ENCODE data around the gene ZBTB26. TPM values are rescaled to one million over a fixed set of nuclear protein-coding genes. Genes with fewer than 3 reads are reported as not detected.

The ZBTB26 gene
- total RNA-seq, 4 donors from 2014 or later, result 1.7 to 6.5 (median 2.9) TPM

DNA sequence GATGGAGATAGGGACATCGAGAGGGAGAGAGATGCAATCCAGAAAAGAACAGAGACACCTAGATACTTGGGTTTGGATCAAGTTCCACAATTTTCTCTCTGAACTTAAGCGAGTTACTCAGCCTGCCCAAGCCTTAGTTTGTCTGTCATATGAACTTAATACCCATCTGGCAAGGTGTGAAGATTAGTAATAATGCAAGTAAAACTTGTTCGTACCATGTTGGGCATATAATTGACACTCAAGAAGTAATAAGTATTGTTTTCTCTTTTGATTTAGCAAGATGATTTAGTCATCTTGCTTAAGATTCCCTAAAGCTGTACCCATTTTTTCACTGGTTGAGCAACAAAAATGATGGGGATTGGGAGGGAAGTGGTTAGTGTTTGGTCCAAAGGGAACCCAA is 17.0 kb upstream of the ZBTB26 start:
- H3K27ac ChIP-seq, result peak overlapping the region; percentile 27 to 71 (median 52)

DNA sequence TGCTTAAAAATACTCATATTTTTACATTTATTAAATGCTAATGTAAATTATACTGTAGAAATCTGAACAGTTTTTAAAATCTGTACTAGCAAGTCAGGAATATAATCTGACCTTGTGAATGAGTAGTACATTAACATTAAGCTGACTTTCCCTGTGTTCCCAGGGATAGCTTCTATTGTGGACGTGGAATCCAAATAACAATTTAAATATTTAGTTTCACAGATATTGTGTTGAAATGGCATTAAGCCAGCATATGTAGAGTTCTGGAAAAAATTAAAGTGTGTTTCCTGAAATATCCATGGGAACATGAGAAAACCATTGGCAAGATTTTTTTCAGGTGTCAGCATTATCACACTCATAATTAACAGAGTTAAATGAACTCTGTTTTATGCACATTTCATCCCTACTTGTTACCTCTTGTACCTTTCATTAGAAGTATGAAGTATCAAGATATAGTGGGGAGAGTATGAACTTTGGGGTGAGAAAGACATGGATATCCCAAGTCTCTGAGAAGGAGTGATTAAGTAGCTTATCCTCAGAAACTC is 15.2 kb upstream of the ZBTB26 start:
- H3K27ac ChIP-seq, result peak overlapping the region in 2 of 4 donors; percentile 52 to 69
- no peaks in the 10 kb centered on the region for H3K27me3 ChIP-seq
- intact Hi-C loops (cut with DNase I), result no loop called here
- TF ChIP-seq, protein P1, sequence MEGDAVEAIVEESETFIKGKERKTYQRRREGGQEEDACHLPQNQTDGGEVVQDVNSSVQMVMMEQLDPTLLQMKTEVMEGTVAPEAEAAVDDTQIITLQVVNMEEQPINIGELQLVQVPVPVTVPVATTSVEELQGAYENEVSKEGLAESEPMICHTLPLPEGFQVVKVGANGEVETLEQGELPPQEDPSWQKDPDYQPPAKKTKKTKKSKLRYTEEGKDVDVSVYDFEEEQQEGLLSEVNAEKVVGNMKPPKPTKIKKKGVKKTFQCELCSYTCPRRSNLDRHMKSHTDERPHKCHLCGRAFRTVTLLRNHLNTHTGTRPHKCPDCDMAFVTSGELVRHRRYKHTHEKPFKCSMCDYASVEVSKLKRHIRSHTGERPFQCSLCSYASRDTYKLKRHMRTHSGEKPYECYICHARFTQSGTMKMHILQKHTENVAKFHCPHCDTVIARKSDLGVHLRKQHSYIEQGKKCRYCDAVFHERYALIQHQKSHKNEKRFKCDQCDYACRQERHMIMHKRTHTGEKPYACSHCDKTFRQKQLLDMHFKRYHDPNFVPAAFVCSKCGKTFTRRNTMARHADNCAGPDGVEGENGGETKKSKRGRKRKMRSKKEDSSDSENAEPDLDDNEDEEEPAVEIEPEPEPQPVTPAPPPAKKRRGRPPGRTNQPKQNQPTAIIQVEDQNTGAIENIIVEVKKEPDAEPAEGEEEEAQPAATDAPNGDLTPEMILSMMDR (IDR thresholded peaks at IDR 0.05), result no peak
- no peak for TF ChIP-seq POLR2A (IDR thresholded peaks at IDR 0.05)
- 35 to 64% methylated on average over 1 of the region's 1 CpG for WGBS, 2 donors
- no peak overlapping the region for H3K4me3 ChIP-seq
- H3K36me3 ChIP-seq, result peaks cover 0 to 6% (median 0%) of the 10 kb centered on the region in 3 donors
- DNase-seq, result no peak
- H3K4me1 ChIP-seq, result peaks cover 9 to 96% (median 47%) of the 10 kb centered on the region in 3 donors
- H3K9me3 ChIP-seq, result no peaks in the 10 kb centered on the region

More for the DNA sequence above, 17.0 kb upstream of the ZBTB26 start:
- Histone ChIP-seq H3K36me3 (peaks cover 0 to 6% (median 0%) of the 10 kb centered on the region in 3 donors), H3K9me3 (no peaks in the 10 kb centered on the region), H3K4me3 (peak overlapping the region in 1 of 4 donors; percentile 29), H3K4me1 (peaks cover 3 to 82% (median 32%) of the 10 kb centered on the region in 3 donors), H3K27me3 (no peaks in the 10 kb centered on the region)
- intact Hi-C loops (cut with DNase I), result no loop called here
- WGBS, 2 donors, result 17 to 52% methylated on average over 3 of the region's 3 CpGs
- DNase-seq, result no peak
- TF ChIP-seq POLR2A (IDR thresholded peaks at IDR 0.05), result no peak
- TF ChIP-seq, protein P1 (IDR thresholded peaks at IDR 0.05), result no peak

DNA sequence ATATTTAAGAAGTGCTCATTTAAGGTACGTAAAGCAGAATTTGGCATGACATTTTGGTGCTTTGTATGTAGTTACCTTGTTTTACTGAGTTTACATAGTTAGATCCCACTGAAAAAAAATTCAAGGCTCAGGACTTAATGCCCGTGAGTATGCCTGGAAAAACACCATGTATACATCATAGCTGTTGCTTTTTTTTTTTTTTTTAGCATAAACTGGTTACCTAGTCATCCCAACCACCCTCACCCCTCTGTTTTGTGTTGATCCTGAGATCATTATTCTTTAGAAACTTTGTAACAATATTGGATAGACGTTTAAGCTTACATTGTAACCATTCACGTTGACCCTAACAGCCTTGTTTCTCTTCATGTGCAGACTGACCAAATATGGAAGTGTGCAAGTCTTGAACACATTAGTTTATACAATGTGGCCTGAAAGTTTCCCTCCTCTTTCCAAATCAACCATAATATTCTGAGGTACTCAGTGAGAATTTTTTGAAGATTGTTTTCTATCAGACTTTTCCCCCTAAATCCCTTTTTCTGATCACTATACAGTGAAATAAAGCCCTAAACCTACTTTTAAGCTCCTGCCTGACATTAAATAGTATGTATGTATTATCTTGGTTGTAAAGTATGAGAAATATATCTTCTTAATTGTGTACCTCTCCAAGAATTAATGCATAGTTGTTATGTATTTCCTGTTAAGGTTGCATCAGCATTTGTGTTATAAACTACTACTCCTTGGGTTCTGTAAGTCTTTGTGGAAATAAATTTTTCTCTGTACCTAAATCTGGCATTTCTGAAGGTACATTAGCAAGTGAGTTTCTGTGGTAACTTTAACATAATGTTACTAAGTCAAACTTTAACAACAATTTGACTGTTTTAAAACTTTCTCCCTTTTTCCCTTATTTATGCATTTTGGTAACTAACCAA is 13.9 kb upstream of the ZBTB26 start:
- no peak for DNase-seq
- intact Hi-C loops (cut with DNase I), result no loop called here
- 56 to 68% methylated on average over 4 of the region's 4 CpGs for WGBS, 2 donors
- no peaks in the 10 kb centered on the region for H3K27me3 ChIP-seq
- H3K4me1 ChIP-seq, result peaks cover 12 to 93% (median 50%) of the 10 kb centered on the region in 3 donors
- no peaks in the 10 kb centered on the region for H3K9me3 ChIP-seq
- H3K36me3 ChIP-seq, result peaks cover 0 to 6% (median 0%) of the 10 kb centered on the region in 3 donors
- H3K4me3 ChIP-seq, result no peak overlapping the region
- TF ChIP-seq, protein P1 (IDR thresholded peaks at IDR 0.05), result no peak
- no peak for TF ChIP-seq POLR2A (IDR thresholded peaks at IDR 0.05)
- peak overlapping the region in 3 of 4 donors; percentile 31 to 69 (median 52) for H3K27ac ChIP-seq

DNA sequence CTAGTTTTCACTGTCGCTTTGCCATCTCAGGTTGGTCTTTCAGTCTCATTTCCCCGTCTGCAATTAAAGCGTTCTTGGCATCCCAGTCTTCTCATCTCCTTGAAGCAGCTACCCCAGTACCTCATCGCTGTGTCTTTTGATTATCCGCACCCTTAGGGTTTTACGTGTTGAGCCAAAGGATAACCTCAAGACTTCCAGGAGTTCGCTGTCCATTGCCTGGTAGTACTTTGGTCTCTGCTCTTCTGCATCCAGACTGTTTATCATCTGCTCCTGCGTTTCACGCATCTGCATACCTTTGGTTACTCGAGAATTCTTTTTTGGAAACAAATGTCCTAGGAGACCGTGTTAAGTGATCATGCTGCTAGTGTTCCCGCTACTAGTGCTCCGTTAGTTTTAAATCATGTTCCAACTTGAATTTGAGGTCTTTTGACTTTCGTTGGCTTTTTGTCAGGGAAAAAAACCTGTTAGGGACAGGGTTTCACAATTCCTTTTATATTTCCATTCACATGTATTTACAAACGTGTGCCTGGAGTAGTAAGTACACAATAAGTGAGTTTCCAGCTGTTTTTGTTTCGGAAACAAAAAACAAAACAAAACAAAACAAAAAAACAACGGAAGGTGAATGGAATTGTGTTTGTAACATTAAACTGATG is 10.4 kb upstream of the ZBTB26 start:
- 3 to 8% methylated on average over 17 of the region's 17 CpGs for WGBS, 2 donors
- no peak for DNase-seq
- peaks cover 12 to 64% (median 33%) of the 10 kb centered on the region in 3 donors for H3K4me1 ChIP-seq
- peak overlapping the region; percentile 93 to 99 (median 97) for H3K27ac ChIP-seq
- no peak for TF ChIP-seq POLR2A (IDR thresholded peaks at IDR 0.05)
- TF ChIP-seq, protein P1 (IDR thresholded peaks at IDR 0.05), result no peak
- H3K4me3 ChIP-seq, result peak overlapping the region; percentile 68 to 95 (median 82)
- H3K27me3 ChIP-seq, result no peaks in the 10 kb centered on the region
- intact Hi-C loops (cut with DNase I), result no loop called here
- no peaks in the 10 kb centered on the region for H3K9me3 ChIP-seq
- peaks cover 0 to 22% (median 3%) of the 10 kb centered on the region in 3 donors for H3K36me3 ChIP-seq

Measured in esophagus squamous epithelium (tissue), 5 donors.